ENCODE results near the gene CCDC51. TPM values are rescaled to one million over a fixed set of nuclear protein-coding genes. Genes with fewer than 3 reads are reported as not detected.

The CCDC51 gene
- total and polyA plus RNA-seq, 2 of the 13 experiments (the other 11 are each of a cell fraction or from before 2014, with no cell fraction given) = 18.1 to 29.4 TPM

DNA sequence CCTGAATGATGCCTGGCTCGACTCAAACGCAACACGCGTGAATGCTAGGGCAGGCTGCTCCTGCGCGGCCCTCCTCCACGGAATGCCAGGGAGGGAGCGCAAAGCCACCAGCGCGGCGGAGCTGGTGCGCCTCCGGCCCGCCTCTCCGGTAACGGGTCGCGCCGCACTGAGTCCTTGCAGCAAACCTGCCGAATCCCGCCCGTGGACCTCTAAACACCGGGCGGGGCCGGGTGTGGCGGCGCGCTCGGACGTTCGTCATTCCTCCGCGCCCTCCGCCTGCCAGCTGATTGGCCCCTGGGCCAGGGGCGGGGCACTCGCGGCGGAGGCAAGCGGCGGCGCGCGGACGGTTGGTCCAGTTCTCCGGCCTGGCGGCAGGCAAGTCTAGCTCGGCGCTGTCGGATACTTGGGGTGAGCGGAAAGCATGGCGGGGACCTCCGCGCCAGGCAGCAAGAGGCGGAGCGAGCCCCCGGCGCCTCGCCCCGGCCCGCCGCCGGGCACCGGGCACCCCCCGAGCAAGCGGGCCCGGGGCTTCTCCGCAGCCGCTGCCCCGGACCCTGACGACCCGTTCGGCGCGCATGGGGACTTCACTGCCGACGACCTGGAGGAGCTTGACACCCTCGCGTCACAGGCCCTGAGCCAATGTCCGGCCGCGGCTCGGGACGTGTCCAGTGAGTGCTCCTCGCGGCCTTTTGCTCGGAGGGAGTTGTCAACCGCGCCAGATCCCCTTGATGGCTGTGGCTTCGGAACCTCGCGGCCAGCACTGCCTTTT is 6.7 kb upstream of the CCDC51 start, which contains the start of gene ATRIP (continued):
- TF ChIP-seq KIAA2018 (CRISPR knock-in tag; IDR thresholded peaks at IDR 0.05; ENCODE audit: borderline replicate concordance) = peak; percentile 85; the same call in 1 of the 2 replicates
- no peak for TF ChIP-seq SRSF1 (optimal IDR thresholded peaks at IDR 0.05; ENCODE audit: low read depth, low read length)
- 0 out of 2 replicates have a peak, but pooled peaks have one; percentile 55 for TF ChIP-seq NFATC3 (CRISPR knock-in tag; IDR thresholded peaks at IDR 0.05)
- no peak for TF ChIP-seq ZC3H4 (CRISPR knock-in tag; IDR thresholded peaks at IDR 0.05; ENCODE audit: borderline replicate concordance)
- no peak for TF ChIP-seq ZFAT (CRISPR knock-in tag; conservative IDR thresholded peaks at IDR 0.05)
- no peak for TF ChIP-seq ZSCAN30 (CRISPR knock-in tag; IDR thresholded peaks at IDR 0.05)
- 0 out of 2 replicates have a peak, but pooled peaks have one; percentile 22 for TF ChIP-seq KDM4B (CRISPR knock-in tag; IDR thresholded peaks at IDR 0.05)
- TF ChIP-seq MTF2 (CRISPR knock-in tag; IDR thresholded peaks at IDR 0.05; ENCODE audit: borderline replicate concordance) = no peak
- TF ChIP-seq IKZF4 (CRISPR knock-in tag; IDR thresholded peaks at IDR 0.05; ENCODE audit: borderline replicate concordance, low read depth, not compliant biosample characterization) = peak; percentile 88
- no peak for TF ChIP-seq ZNF460 (CRISPR knock-in tag; IDR thresholded peaks at IDR 0.05; ENCODE audit: borderline replicate concordance)
- TF ChIP-seq FOXP1 (IDR thresholded peaks at IDR 0.05) = no peak
- TF ChIP-seq FOXP1 (CRISPR knock-in tag; IDR thresholded peaks at IDR 0.05) = no peak
- TF ChIP-seq ETV5 (CRISPR knock-in tag; IDR thresholded peaks at IDR 0.05; ENCODE audit: borderline replicate concordance) = peak; percentile 47; the same call in 1 of the 2 replicates
- TF ChIP-seq ZKSCAN1 (IDR thresholded peaks at IDR 0.05; ENCODE audit: low read length) = no peak
- no peak for TF ChIP-seq RORA (CRISPR knock-in tag; IDR thresholded peaks at IDR 0.05)
- TF ChIP-seq, protein P1, sequence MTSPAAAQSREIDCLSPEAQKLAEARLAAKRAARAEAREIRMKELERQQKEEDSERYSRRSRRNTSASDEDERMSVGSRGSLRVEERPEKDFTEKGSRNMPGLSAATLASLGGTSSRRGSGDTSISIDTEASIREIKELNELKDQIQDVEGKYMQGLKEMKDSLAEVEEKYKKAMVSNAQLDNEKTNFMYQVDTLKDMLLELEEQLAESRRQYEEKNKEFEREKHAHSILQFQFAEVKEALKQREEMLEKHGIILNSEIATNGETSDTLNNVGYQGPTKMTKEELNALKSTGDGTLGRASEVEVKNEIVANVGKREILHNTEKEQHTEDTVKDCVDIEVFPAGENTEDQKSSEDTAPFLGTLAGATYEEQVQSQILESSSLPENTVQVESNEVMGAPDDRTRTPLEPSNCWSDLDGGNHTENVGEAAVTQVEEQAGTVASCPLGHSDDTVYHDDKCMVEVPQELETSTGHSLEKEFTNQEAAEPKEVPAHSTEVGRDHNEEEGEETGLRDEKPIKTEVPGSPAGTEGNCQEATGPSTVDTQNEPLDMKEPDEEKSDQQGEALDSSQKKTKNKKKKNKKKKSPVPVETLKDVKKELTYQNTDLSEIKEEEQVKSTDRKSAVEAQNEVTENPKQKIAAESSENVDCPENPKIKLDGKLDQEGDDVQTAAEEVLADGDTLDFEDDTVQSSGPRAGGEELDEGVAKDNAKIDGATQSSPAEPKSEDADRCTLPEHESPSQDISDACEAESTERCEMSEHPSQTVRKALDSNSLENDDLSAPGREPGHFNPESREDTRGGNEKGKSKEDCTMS (CRISPR knock-in tag; conservative IDR thresholded peaks at IDR 0.05) = no peak
- TF ChIP-seq ZNF350 (CRISPR knock-in tag; IDR thresholded peaks at IDR 0.05; ENCODE audit: borderline replicate concordance, low read depth) = peak; percentile 76; the same call in 1 of the 2 replicates
- no peak for TF ChIP-seq RAD51 (IDR thresholded peaks at IDR 0.05; ENCODE audit: borderline replicate concordance)
- no peak for TF ChIP-seq CREB3 (CRISPR knock-in tag; IDR thresholded peaks at IDR 0.05)

Data from HepG2 (cell line).